Natural killer cell (primary cell): ENCODE results near the gene ARHGEF16. TPM values are rescaled to one million over a fixed set of nuclear protein-coding genes. Genes with fewer than 3 reads are reported as not detected.

Experiments used
- ATAC-seq, 3 donors: fragments of 150-1000 bp in 2 of 3; fragments of 200-7000 bp in 1 of 3; cut with Tn5 transposase; 1 replicate in 1 of 3; 2 replicates in 2 of 3; pipeline ENCODE4 v1.10.0; 2021; ENCODE audit warnings: mild to moderate bottlenecking in 2 of 3, moderate library complexity in 2 of 3
- DNase-seq, 2 donors: peaks; one replicate each; pipeline versions ENCODE4 v3.0.0 to v3.0.0-alpha.2; 2013 to 2021; ENCODE audit warnings: mixed read lengths in 1 of 2
- H3K27ac ChIP-seq: one replicate; pipeline ENCODE4 v1.5.1; 2013; ENCODE audit warnings: mild to moderate bottlenecking, low read length
- H3K27me3 ChIP-seq: one replicate; pipeline ENCODE4 v1.6.1; 2013; ENCODE audit warnings: low read length; ENCODE audit not compliant: control insufficient read depth, insufficient read depth
- H3K36me3 ChIP-seq: one replicate; pipeline ENCODE4 v1.6.1; 2013; ENCODE audit warnings: low read length; ENCODE audit not compliant: control insufficient read depth, insufficient read depth
- H3K4me1 ChIP-seq: one replicate; pipeline ENCODE4 v1.6.1; 2013; ENCODE audit warnings: low read length; ENCODE audit not compliant: control insufficient read depth, insufficient read depth
- H3K4me3 ChIP-seq: one replicate; pipeline ENCODE4 v1.5.1; 2013; ENCODE audit warnings: low read length
- H3K9me3 ChIP-seq: one replicate; pipeline ENCODE4 v1.6.1; 2013; ENCODE audit warnings: low read length; ENCODE audit not compliant: control insufficient read depth, insufficient read depth
- H3K27ac Mint-ChIP-seq, 2 donors: one replicate each; pipeline ENCODE4 v1.8.0; 2022; ENCODE audit warnings: mild to moderate bottlenecking in 2 of 2, mixed read lengths in 2 of 2, moderate library complexity in 1 of 2
- H3K27me3 Mint-ChIP-seq, 2 donors: one replicate each; pipeline ENCODE4 v1.8.0; 2022; ENCODE audit warnings: low read depth in 2 of 2, mixed read lengths in 2 of 2
- H3K36me3 Mint-ChIP-seq: one replicate; pipeline ENCODE4 v1.8.0; 2022; ENCODE audit warnings: mixed read lengths
- H3K4me1 Mint-ChIP-seq, 2 donors: one replicate each; pipeline ENCODE4 v1.8.0; 2022; ENCODE audit warnings: mixed read lengths in 2 of 2
- H3K4me3 Mint-ChIP-seq: one replicate; pipeline ENCODE4 v1.8.0; 2022; ENCODE audit warnings: mild to moderate bottlenecking, moderate library complexity, mixed read lengths
- H3K9me3 Mint-ChIP-seq, 2 donors: one replicate each; pipeline ENCODE4 v1.8.0; 2022; ENCODE audit warnings: mixed read lengths in 2 of 2
- CTCF ChIP-seq: fragments of 200-600 bp; IDR thresholded peaks from one replicate; pipeline ENCODE4 v1.8.0; 2022; ENCODE audit warnings: antibody characterized with exemption
- WGBS: methylation state at CpG from one replicate; pipeline ENCODE4 v1.1.7; 2013; ENCODE audit warnings: missing lambda C conversion rate; ENCODE audit not compliant: insufficient coverage; 5-methylcytosine and 5-hydroxymethylcytosine counted together
- intact Hi-C: fragments of 100-400 bp; cut with micrococcal nuclease; formaldehyde crosslinking; loops from one replicate; pipeline ENCODE4 v1.14.2; 2022
- total RNA-seq, 4 donors: library from RNA; stranded (reverse); fragments of 120-200 nt in 1 of 4; gene quantifications; one replicate each; pipeline versions ENCODE4 v1.2.3 to v1.2.4, GENCODE V29; 2013 to 2022

ARHGEF16 gene
- total RNA-seq, 3 donors from 2014 or later (not counting 1 experiment from before 2014, with no cell fraction given): not detected

GRCh38 chr1:3463408-3463863, 9.0 kb downstream of the ARHGEF16 start:
- H3K27me3 ChIP-seq: no peaks in the 10 kb centered on the region
- H3K4me1 ChIP-seq: no peaks in the 10 kb centered on the region
- ATAC-seq: no peak
- no peak for DNase-seq
- Mint-ChIP-seq H3K4me3 (no peak overlapping the region), H3K36me3 (no peaks in the 10 kb centered on the region), H3K27ac (no peak overlapping the region), H3K9me3 (no peaks in the 10 kb centered on the region), H3K27me3 (no peaks in the 10 kb centered on the region), H3K4me1 (no peaks in the 10 kb centered on the region)
- no peak for TF ChIP-seq CTCF
- H3K4me3 ChIP-seq: no peak overlapping the region
- H3K9me3 ChIP-seq: no peaks in the 10 kb centered on the region
- 91% methylated on average over 20 of the region's 20 CpGs for WGBS
- no peak overlapping the region for H3K27ac ChIP-seq
- H3K36me3 ChIP-seq: no peaks in the 10 kb centered on the region
- intact Hi-C loops: no loop called here

- TF ChIP-seq CTCF: no peak
- Mint-ChIP-seq H3K4me1 (no peaks in the 10 kb centered on the region), H3K36me3 (no peaks in the 10 kb centered on the region), H3K9me3 (no peaks in the 10 kb centered on the region), H3K4me3 (no peak overlapping the region), H3K27ac (no peak overlapping the region), H3K27me3 (no peaks in the 10 kb centered on the region)
- H3K4me1 ChIP-seq: no peaks in the 10 kb centered on the region
- no peaks in the 10 kb centered on the region for H3K36me3 ChIP-seq
- no peak overlapping the region for H3K4me3 ChIP-seq
- DNase-seq (no peak), ATAC-seq (no peak)
- intact Hi-C loops: no loop called here
- H3K27ac ChIP-seq: no peak overlapping the region
- H3K27me3 ChIP-seq: no peaks in the 10 kb centered on the region
- 84% methylated on average over 21 of the region's 21 CpGs for WGBS
- H3K9me3 ChIP-seq: no peaks in the 10 kb centered on the region
Observed at GRCh38 chr1:3463891-3464648, 9.6 kb downstream of the ARHGEF16 start.

- DNase-seq (no peak), ATAC-seq (no peak)
- no peaks in the 10 kb centered on the region for H3K9me3 ChIP-seq
- H3K27ac ChIP-seq: no peak overlapping the region
- H3K27me3 ChIP-seq: no peaks in the 10 kb centered on the region
- no peak for TF ChIP-seq CTCF
- Mint-ChIP-seq H3K36me3 (no peaks in the 10 kb centered on the region), H3K4me1 (no peaks in the 10 kb centered on the region), H3K27me3 (no peaks in the 10 kb centered on the region), H3K27ac (no peak overlapping the region), H3K9me3 (no peaks in the 10 kb centered on the region), H3K4me3 (no peak overlapping the region)
- intact Hi-C loops: no loop called here
- H3K4me1 ChIP-seq: no peaks in the 10 kb centered on the region
- H3K36me3 ChIP-seq: no peaks in the 10 kb centered on the region
- 87% methylated on average over 11 of the region's 11 CpGs for WGBS
- H3K4me3 ChIP-seq: no peak overlapping the region
Observed at GRCh38 chr1:3464649-3465025, 10.2 kb downstream of the ARHGEF16 start.
